Inflammatory macrophage treated with lipopolysaccharide for 1 hour (primary cell): ENCODE results near the gene MID1.

Experiments
- DNase-seq, 2 donors: peaks; one replicate each; pipeline ENCODE4 v3.0.0-alpha.2; 2020 to 2022

MID1 gene

GRCh38 chrX:10576777-10577447 lies 43.5 kb downstream of the MID1 start:
- no peak for DNase-seq

GRCh38 chrX:10576186-10576585 lies 44.2 kb downstream of the MID1 start:
- DNase-seq, result no peak

DNA sequence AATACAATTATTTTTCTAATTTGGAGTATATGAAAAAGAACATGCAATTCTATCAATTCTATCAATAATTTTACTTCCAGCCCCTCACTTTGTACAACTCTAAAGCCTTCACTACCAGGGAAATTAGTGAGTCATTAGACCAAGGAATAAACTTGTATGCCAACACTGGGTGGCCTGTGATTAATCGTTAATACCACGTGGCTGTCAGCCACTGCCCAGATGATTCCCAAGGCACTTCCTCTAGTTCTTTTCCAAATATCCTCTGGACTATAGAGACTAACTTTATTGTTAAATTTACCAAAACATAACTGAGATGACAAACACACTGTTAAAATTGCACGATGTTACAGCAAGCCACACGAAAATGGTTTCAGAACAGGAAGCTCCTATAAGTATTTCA lies 45.7 kb downstream of the MID1 start:
- DNase-seq, result no peak

- DNase-seq, result no peak
Measured at GRCh38 chrX:10571260-10571659, 49.1 kb downstream of the MID1 start.

GRCh38 chrX:10570601-10571000 lies 49.8 kb downstream of the MID1 start:
- no peak for DNase-seq

GRCh38 chrX:10569946-10570345 lies 50.4 kb downstream of the MID1 start:
- DNase-seq, result peak; percentile 2 to 29

GRCh38 chrX:10568428-10568827 lies 52.0 kb downstream of the MID1 start:
- no peak for DNase-seq

DNA sequence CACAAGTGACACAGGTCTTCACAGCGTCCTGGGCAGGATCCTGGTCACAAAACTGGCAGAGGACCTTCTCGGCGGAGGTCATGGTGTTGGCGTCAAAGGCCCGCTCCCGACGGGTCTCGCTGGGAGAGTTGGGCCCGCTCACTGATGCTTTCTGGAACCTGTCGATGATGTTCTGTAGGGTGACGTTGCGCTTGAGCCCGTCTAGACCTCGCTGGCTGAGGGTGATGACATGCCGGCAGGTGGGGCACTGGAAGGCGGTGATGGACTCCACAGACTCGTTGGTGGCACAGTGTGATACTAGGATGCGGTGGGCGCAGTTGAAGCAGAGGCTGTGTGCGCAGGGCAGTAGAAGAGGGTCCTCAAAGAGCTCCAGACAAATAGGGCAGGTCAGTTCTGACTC lies 53.2 kb downstream of the MID1 start:
- DNase-seq, result no peak

DNA sequence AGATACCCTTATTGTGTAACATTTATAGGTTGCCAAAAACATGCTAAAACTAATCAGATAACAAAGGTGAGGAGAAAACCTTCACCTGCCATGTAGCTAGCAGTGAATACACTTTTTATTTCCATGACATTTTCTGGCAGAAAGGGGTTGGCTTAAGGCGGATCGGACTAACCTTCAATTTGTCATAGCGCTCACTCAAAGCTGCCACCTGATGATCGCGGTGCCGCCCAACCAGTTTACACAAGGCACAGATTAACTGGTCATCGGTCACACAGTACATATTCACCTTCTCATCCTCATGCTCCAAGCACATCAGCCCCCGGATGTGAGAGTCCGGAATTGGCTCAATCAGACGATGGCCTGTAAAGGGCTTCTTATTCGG lies 53.7 kb downstream of the MID1 start:
- no peak for DNase-seq

- DNase-seq, result no peak
Measured at GRCh38 chrX:10564484-10564883, 55.9 kb downstream of the MID1 start.

GRCh38 chrX:10557166-10557565 lies 63.2 kb downstream of the MID1 start:
- no peak for DNase-seq

- no peak for DNase-seq
Measured at GRCh38 chrX:10556405-10556804, 64.0 kb downstream of the MID1 start.

DNA sequence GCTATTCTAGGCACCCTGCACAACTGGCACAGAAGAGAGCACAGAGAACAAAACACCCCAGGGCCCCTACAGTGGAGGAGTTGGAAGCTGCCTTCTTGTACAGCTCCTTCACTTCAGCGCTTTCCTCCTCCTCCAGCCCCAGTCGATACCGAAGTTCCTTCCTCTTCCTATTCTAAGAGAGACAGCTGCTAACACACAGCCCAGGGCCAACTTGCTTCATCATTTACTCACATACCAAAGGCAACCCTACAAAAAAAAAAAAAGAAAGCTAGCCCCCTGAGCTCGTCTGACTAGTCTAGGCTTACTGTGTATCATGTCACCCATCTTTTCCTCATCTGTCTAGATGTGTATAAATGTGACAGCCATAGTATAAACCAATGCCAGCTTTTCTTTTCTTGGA lies 64.5 kb downstream of the MID1 start:
- DNase-seq, result no peak

- DNase-seq, result no peak
Measured at GRCh38 chrX:10554612-10555270, 65.6 kb downstream of the MID1 start.

DNA sequence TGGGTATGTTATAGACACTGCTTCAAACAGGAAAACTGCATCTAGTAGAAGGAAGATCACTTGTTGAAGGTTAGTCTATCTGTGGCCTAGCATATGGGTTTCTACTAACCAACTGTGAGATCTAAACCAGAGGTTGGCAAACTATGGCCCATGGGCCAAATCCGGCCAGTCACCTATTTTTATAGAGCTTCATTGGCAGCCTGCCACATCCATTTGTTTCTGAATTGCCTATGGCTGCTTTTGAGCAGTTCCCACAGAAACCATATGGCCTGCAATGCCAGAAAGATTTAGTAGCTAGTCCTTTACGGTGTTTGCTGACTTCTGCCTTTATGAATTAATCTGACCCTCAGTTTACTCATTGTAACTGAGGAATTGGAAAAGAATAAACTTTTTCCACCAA lies 71.1 kb downstream of the MID1 start:
- no peak for DNase-seq

- no peak for DNase-seq
Measured at GRCh38 chrX:10548688-10549087, 71.7 kb downstream of the MID1 start.

DNA sequence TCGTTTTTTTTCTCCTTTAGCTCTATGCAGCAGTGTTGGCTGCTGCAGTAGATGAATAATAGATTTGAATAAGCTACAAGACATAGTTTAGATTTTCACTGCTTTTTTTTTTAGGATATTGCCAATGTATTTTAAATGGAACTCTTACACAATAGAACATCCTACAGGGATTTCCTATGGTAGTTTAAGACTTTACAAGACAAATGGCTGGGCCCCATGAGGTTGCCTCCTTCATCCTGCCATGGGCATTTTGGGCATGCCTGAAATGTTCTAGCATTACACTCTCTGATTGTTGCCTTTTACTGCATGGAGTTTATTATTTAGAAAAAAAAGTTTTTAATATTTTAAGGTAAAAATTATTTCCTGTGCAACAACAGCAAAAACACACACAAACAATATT lies 74.5 kb downstream of the MID1 start:
- DNase-seq, result no peak

GRCh38 chrX:10542586-10542985 lies 77.8 kb downstream of the MID1 start:
- DNase-seq, result no peak

DNA sequence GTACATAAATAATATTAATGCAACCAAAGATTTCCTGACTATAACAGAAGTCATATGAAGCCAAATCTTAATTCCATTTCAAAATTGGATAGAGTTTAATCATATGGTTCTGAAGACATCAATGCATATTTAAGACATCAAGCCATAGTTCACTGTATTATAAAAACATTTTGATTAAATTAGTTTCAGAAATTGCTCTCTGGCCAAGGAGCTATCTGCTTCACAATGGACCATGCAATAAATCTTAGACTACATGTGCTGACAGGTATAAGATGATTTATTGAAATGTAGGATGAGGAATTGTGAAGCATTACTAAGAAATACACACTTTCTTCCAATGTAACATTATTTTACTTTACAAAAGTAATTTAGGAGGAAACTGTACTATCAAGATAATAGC lies 81.6 kb downstream of the MID1 start:
- DNase-seq, result no peak

DNA sequence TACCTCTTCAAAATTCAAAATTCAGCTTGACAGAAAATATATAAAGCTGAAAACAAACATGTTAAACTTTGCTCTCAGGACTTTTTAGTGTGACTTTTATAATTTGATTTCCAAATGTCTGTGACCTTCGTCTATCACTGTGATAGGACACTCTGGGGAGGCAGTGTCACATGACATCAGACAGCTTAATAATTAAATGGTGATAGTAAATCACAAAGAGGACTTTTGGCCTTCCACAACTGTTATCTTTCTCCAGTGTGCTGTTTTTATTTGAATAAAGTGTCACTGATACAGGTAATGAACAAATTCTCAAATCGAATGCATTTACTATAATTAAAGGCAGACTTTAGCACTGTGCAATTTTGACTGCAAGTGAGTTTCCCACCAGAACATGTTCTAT lies 83.1 kb downstream of the MID1 start:
- no peak for DNase-seq

DNA sequence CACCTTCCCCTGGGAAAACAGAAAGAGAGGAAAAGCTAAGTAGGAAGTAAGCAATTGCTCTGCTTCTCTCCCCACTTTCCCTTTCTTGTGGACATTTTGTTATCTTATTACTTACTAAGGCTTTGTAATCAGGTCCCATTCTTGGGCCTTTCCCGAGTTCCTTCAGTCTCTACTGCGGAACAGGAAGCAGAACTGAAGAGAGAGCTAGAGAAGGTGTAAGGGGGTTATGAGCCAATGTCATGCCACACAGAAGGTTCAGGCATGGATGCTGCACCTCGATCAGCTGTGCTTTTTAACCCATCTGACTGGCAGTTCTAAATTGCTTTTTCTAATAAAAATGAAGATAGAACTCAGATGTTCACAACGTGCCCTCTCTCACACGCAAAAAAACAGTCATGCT lies 83.6 kb downstream of the MID1 start:
- no peak for DNase-seq

DNA sequence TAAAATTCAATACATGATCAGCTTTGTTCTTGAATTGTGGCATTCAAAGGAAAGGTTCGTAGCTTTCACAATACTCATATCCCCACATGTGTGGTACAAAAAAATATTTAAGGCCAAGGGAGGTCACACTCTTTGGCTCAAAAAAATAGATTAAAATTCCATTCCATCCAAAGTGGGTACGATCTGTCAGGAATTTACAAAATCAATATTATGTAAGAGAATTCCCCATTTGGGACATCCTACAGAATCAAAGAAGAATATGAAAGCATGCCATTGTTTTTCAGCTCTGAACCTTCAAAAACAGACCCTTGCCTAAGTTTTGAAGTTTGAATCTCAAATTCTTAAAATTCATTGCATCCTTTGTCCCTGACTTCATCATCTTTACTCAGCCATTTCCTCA lies 85.8 kb downstream of the MID1 start:
- DNase-seq, result no peak

- no peak for DNase-seq
Measured at GRCh38 chrX:10533696-10534365, 86.6 kb downstream of the MID1 start.

GRCh38 chrX:10531927-10532326 lies 88.5 kb downstream of the MID1 start:
- DNase-seq, result no peak

DNA sequence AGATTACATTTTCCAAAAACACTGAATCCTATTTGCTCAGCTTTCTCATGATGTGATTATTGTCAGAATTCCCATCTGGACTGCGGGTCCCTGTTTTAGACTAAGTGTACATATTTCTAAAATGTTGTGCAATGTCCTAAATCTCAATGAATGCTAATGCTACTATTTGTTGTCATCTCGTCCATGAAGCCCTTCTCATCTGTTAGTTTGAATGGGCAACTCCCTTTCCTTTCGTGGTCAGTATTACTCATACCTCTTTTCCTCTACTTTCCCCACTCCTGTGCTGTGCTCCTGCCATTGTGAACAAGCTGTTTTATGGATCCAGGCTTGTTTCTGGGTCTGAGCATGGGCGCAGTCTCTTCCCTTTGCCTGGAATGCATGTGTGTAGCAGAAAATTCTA lies 91.0 kb downstream of the MID1 start:
- DNase-seq, result no peak
